ENCODE measurements around the gene GNAO1.

Gene GNAO1

GRCh38 chr16:56337858-56338325 lies 146.6 kb downstream of the GNAO1 start:
- DNase-seq: no peak
- no peaks in the 10 kb centered on the region for H3K36me3 Mint-ChIP-seq (ENCODE audit: insufficient read depth)
- H3K9me3 Mint-ChIP-seq: no peaks in the 10 kb centered on the region
- no peak overlapping the region for H3K4me3 Mint-ChIP-seq
- no peaks in the 10 kb centered on the region for H3K27me3 Mint-ChIP-seq
- peaks cover 0 to 3% of the 10 kb centered on the region in 2 donors for H3K4me1 Mint-ChIP-seq (ENCODE audit: low read depth in 2 of 2)
- ATAC-seq (replicated peaks): no peak
- peak overlapping the region in 1 of 2 donors; percentile 35 for H3K27ac Mint-ChIP-seq

- H3K4me1 Mint-ChIP-seq (ENCODE audit: low read depth in 2 of 2): peaks cover 0 to 3% of the 10 kb centered on the region in 2 donors
- no peak for ATAC-seq (replicated peaks)
- no peaks in the 10 kb centered on the region for H3K36me3 Mint-ChIP-seq (ENCODE audit: insufficient read depth)
- no peak for DNase-seq
- no peak overlapping the region for H3K4me3 Mint-ChIP-seq
- no peaks in the 10 kb centered on the region for H3K27me3 Mint-ChIP-seq
- no peaks in the 10 kb centered on the region for H3K9me3 Mint-ChIP-seq
- H3K27ac Mint-ChIP-seq: no peak overlapping the region
These were observed 147.5 kb downstream of the GNAO1 start for GRCh38 chr16:56338566-56339318.

GRCh38 chr16:56339431-56340195 lies 148.3 kb downstream of the GNAO1 start:
- DNase-seq (no peak), ATAC-seq (replicated peaks) (no peak)
- no peaks in the 10 kb centered on the region for H3K36me3 Mint-ChIP-seq (ENCODE audit: insufficient read depth)
- no peaks in the 10 kb centered on the region for H3K9me3 Mint-ChIP-seq
- H3K27me3 Mint-ChIP-seq: no peaks in the 10 kb centered on the region
- no peak overlapping the region for H3K4me3 Mint-ChIP-seq
- H3K4me1 Mint-ChIP-seq (ENCODE audit: low read depth in 2 of 2): peaks cover 0 to 3% of the 10 kb centered on the region in 2 donors
- H3K27ac Mint-ChIP-seq: no peak overlapping the region

- Mint-ChIP-seq H3K27ac (no peak overlapping the region), H3K36me3 (ENCODE audit: insufficient read depth) (no peaks in the 10 kb centered on the region), H3K4me3 (no peak overlapping the region), H3K27me3 (no peaks in the 10 kb centered on the region), H3K4me1 (ENCODE audit: low read depth in 2 of 2) (no peaks in the 10 kb centered on the region), H3K9me3 (no peaks in the 10 kb centered on the region)
- ATAC-seq (replicated peaks) (no peak), DNase-seq (no peak)
These were observed 149.1 kb downstream of the GNAO1 start for GRCh38 chr16:56340416-56340815.

- no peaks in the 10 kb centered on the region for H3K9me3 Mint-ChIP-seq
- no peak overlapping the region for H3K4me3 Mint-ChIP-seq
- H3K27ac Mint-ChIP-seq: no peak overlapping the region
- DNase-seq (no peak), ATAC-seq (replicated peaks) (no peak)
- H3K36me3 Mint-ChIP-seq (ENCODE audit: insufficient read depth): no peaks in the 10 kb centered on the region
- no peaks in the 10 kb centered on the region for H3K27me3 Mint-ChIP-seq
- H3K4me1 Mint-ChIP-seq (ENCODE audit: low read depth in 2 of 2): no peaks in the 10 kb centered on the region
These were observed 149.6 kb downstream of the GNAO1 start for GRCh38 chr16:56340864-56341365.

GRCh38 chr16:56341656-56342399 lies 150.5 kb downstream of the GNAO1 start:
- H3K27ac Mint-ChIP-seq: no peak overlapping the region
- ATAC-seq (replicated peaks) (no peak), DNase-seq (no peak)
- H3K27me3 Mint-ChIP-seq: no peaks in the 10 kb centered on the region
- H3K4me1 Mint-ChIP-seq (ENCODE audit: low read depth in 2 of 2): no peaks in the 10 kb centered on the region
- H3K9me3 Mint-ChIP-seq: no peaks in the 10 kb centered on the region
- no peaks in the 10 kb centered on the region for H3K36me3 Mint-ChIP-seq (ENCODE audit: insufficient read depth)
- H3K4me3 Mint-ChIP-seq: no peak overlapping the region

- DNase-seq (no peak), ATAC-seq (replicated peaks) (peak; percentile 26)
- Mint-ChIP-seq H3K4me3 (no peak overlapping the region), H3K27ac (no peak overlapping the region), H3K27me3 (no peaks in the 10 kb centered on the region), H3K4me1 (ENCODE audit: low read depth in 2 of 2) (no peaks in the 10 kb centered on the region), H3K9me3 (no peaks in the 10 kb centered on the region), H3K36me3 (ENCODE audit: insufficient read depth) (no peaks in the 10 kb centered on the region)
These were observed 152.6 kb downstream of the GNAO1 start for GRCh38 chr16:56343661-56344517.

- ATAC-seq (replicated peaks): no peak
- Mint-ChIP-seq H3K27me3 (no peaks in the 10 kb centered on the region), H3K9me3 (no peaks in the 10 kb centered on the region), H3K4me3 (no peak overlapping the region), H3K36me3 (ENCODE audit: insufficient read depth) (no peaks in the 10 kb centered on the region), H3K27ac (no peak overlapping the region), H3K4me1 (ENCODE audit: low read depth in 2 of 2) (no peaks in the 10 kb centered on the region)
- no peak for DNase-seq
These were observed 153.5 kb downstream of the GNAO1 start for GRCh38 chr16:56344518-56345405.

GRCh38 chr16:56345406-56346050 lies 154.2 kb downstream of the GNAO1 start:
- Mint-ChIP-seq H3K27ac (peak overlapping the region in 1 of 2 donors; percentile 80), H3K9me3 (no peaks in the 10 kb centered on the region), H3K27me3 (no peaks in the 10 kb centered on the region), H3K36me3 (ENCODE audit: insufficient read depth) (no peaks in the 10 kb centered on the region), H3K4me3 (no peak overlapping the region), H3K4me1 (ENCODE audit: low read depth in 2 of 2) (no peaks in the 10 kb centered on the region)
- DNase-seq (no peak), ATAC-seq (replicated peaks) (no peak)

- Mint-ChIP-seq H3K27ac (peak overlapping the region in 1 of 2 donors; percentile 80), H3K27me3 (no peaks in the 10 kb centered on the region), H3K36me3 (ENCODE audit: insufficient read depth) (no peaks in the 10 kb centered on the region), H3K4me1 (ENCODE audit: low read depth in 2 of 2) (no peaks in the 10 kb centered on the region), H3K4me3 (no peak overlapping the region), H3K9me3 (no peaks in the 10 kb centered on the region)
- ATAC-seq (replicated peaks): no peak
- DNase-seq: no peak
These were observed 155.0 kb downstream of the GNAO1 start for GRCh38 chr16:56346131-56346890.

- no peak for DNase-seq
- H3K27me3 Mint-ChIP-seq: no peaks in the 10 kb centered on the region
- no peak for ATAC-seq (replicated peaks)
- H3K4me3 Mint-ChIP-seq: no peak overlapping the region
- no peak overlapping the region for H3K27ac Mint-ChIP-seq
- H3K36me3 Mint-ChIP-seq (ENCODE audit: insufficient read depth): no peaks in the 10 kb centered on the region
- H3K4me1 Mint-ChIP-seq (ENCODE audit: low read depth in 2 of 2): peaks cover 0 to 2% of the 10 kb centered on the region in 2 donors
- no peaks in the 10 kb centered on the region for H3K9me3 Mint-ChIP-seq
These were observed 155.9 kb downstream of the GNAO1 start for GRCh38 chr16:56347166-56347565.
